ENCODE results near the gene LMO7.

Gene LMO7

DNA sequence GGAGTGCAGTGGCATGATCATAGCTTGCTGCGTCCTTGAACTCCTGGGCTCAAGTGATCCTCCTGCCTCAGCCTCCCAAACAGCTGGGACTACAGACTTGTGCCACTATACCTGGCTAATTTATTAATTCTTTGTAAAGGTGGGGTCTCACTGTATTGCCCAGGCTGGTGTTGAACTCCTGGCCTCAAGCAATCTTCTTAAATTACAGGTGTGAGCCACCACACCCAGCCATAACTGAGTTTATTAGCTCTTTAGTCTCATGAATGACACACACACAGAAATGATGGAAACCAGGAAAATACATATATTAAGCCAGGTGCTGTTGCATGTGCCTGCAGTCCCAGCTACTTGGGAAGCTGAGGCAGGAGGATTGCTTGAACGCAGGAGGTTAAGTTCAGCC, 33.1 kb upstream of the LMO7 start:
- no peak overlapping the region for H3K27ac ChIP-seq (ENCODE audit: low read depth, low read length, poor library complexity, severe bottlenecking)
- no peaks in the 10 kb centered on the region for H3K79me2 ChIP-seq (ENCODE audit: insufficient read depth, low read length)
- no peaks in the 10 kb centered on the region for H3K27me3 ChIP-seq (ENCODE audit: insufficient read depth, low read length)

DNA sequence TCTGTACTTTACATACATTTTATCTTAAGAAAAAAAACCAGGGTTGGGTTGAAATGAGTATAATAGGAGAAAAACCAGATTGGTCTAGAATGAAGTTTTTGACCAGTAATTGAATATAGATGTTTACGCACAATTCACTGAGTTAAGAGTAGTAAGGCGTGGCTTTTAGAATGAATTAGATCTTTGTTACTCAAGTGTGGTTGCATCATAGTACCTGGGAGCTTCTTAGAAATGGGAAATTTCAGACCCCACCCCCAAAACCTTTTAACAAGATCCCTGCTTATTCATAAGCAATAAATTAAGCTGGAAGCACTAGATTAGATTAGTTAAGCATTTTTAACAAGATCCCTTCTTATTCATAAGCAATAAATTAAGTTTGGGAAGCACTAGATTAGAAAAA, 28.7 kb upstream of the LMO7 start:
- no peak overlapping the region for H2AFZ ChIP-seq (ENCODE audit: low read length)
- H3F3A ChIP-seq (ENCODE audit: insufficient read depth, low read length), result no peaks in the 10 kb centered on the region
- no peaks in the 10 kb centered on the region for H3K27me3 ChIP-seq (ENCODE audit: insufficient read depth, low read length)
- H3K9ac ChIP-seq (ENCODE audit: low read length), result no peak overlapping the region
- peaks cover 22% of the 10 kb centered on the region; the same call in 1 of the 2 replicates for H3K36me3 ChIP-seq (ENCODE audit: insufficient read depth, low read length)
- H3K9me2 ChIP-seq (ENCODE audit: low read depth, low read length), result no peaks in the 10 kb centered on the region
- TF ChIP-seq EZH2 (IDR thresholded peaks at IDR 0.05; ENCODE audit: borderline replicate concordance, low read length) (no peak), CTCF (IDR thresholded peaks at IDR 0.05; ENCODE audit: low read length) (no peak)
- H4K20me1 ChIP-seq (ENCODE audit: insufficient read depth, low read length), result no peaks in the 10 kb centered on the region
- H3K4me1 ChIP-seq (ENCODE audit: insufficient read depth, low read length, severe bottlenecking), result no peaks in the 10 kb centered on the region
- H3K4me2 ChIP-seq (ENCODE audit: low read length), result no peak overlapping the region
- no peaks in the 10 kb centered on the region for H3K9me3 ChIP-seq (ENCODE audit: low read length)
- no peak overlapping the region for H3K4me3 ChIP-seq (ENCODE audit: low read depth, low read length, poor library complexity, severe bottlenecking)
- H3K79me2 ChIP-seq (ENCODE audit: insufficient read depth, low read length), result no peaks in the 10 kb centered on the region
- H3K27ac ChIP-seq (ENCODE audit: low read depth, low read length, poor library complexity, severe bottlenecking), result no peak overlapping the region

More for the DNA sequence above, 33.1 kb upstream of the LMO7 start:
- H3F3A ChIP-seq (ENCODE audit: insufficient read depth, low read length), result no peaks in the 10 kb centered on the region
- no peak overlapping the region for H3K9ac ChIP-seq (ENCODE audit: low read length)
- no peak overlapping the region for H3K4me2 ChIP-seq (ENCODE audit: low read length)
- peaks cover 49% of the 10 kb centered on the region for H3K36me3 ChIP-seq (ENCODE audit: insufficient read depth, low read length)
- no peaks in the 10 kb centered on the region for H3K4me1 ChIP-seq (ENCODE audit: insufficient read depth, low read length, severe bottlenecking)
- no peaks in the 10 kb centered on the region for H4K20me1 ChIP-seq (ENCODE audit: insufficient read depth, low read length)
- H3K4me3 ChIP-seq (ENCODE audit: low read depth, low read length, poor library complexity, severe bottlenecking), result no peak overlapping the region
- no peaks in the 10 kb centered on the region for H3K9me3 ChIP-seq (ENCODE audit: low read length)
- H2AFZ ChIP-seq (ENCODE audit: low read length), result no peak overlapping the region
- no peaks in the 10 kb centered on the region for H3K9me2 ChIP-seq (ENCODE audit: low read depth, low read length)
- TF ChIP-seq CTCF (IDR thresholded peaks at IDR 0.05; ENCODE audit: low read length) (no peak), EZH2 (IDR thresholded peaks at IDR 0.05; ENCODE audit: borderline replicate concordance, low read length) (no peak)

GRCh38 chr13:75610466-75610865, 25.7 kb upstream of the LMO7 start:
- TF ChIP-seq EZH2 (IDR thresholded peaks at IDR 0.05; ENCODE audit: borderline replicate concordance, low read length), result no peak
- no peak for TF ChIP-seq CTCF (IDR thresholded peaks at IDR 0.05; ENCODE audit: low read length)
- H3F3A ChIP-seq (ENCODE audit: insufficient read depth, low read length), result no peaks in the 10 kb centered on the region
- H3K9me2 ChIP-seq (ENCODE audit: low read depth, low read length), result no peaks in the 10 kb centered on the region
- no peak overlapping the region for H3K9ac ChIP-seq (ENCODE audit: low read length)
- H3K27me3 ChIP-seq (ENCODE audit: insufficient read depth, low read length), result no peaks in the 10 kb centered on the region
- H3K36me3 ChIP-seq (ENCODE audit: insufficient read depth, low read length), result peaks cover 15% of the 10 kb centered on the region; the same call in 1 of the 2 replicates
- H3K9me3 ChIP-seq (ENCODE audit: low read length), result no peaks in the 10 kb centered on the region
- no peak overlapping the region for H2AFZ ChIP-seq (ENCODE audit: low read length)
- H4K20me1 ChIP-seq (ENCODE audit: insufficient read depth, low read length), result no peaks in the 10 kb centered on the region
- H3K4me2 ChIP-seq (ENCODE audit: low read length), result no peak overlapping the region
- no peaks in the 10 kb centered on the region for H3K4me1 ChIP-seq (ENCODE audit: insufficient read depth, low read length, severe bottlenecking)
- no peaks in the 10 kb centered on the region for H3K79me2 ChIP-seq (ENCODE audit: insufficient read depth, low read length)
- no peak overlapping the region for H3K4me3 ChIP-seq (ENCODE audit: low read depth, low read length, poor library complexity, severe bottlenecking)
- no peak overlapping the region for H3K27ac ChIP-seq (ENCODE audit: low read depth, low read length, poor library complexity, severe bottlenecking)
